MM.1S (cell line): Measurements from ENCODE around the gene CCDC91.

ENCODE experiments used
- DNase-seq: peaks from one replicate; pipeline ENCODE4 v3.0.0-alpha.2; 2015
- H2AFZ ChIP-seq: fragments of 300-600 bp; sonication (generic); 2 replicates; pipeline ENCODE4 v1.6.0; 2016; ENCODE audit warnings: antibody characterized with exemption, low read length
- H3F3A ChIP-seq: fragments of 300-600 bp; sonication (generic); 2 replicates; pipeline ENCODE4 v1.6.1; 2016; ENCODE audit warnings: mild to moderate bottlenecking, antibody characterized with exemption, low read length, moderate library complexity, mixed read lengths; ENCODE audit not compliant: insufficient read depth
- H3K27ac ChIP-seq: fragments of 300-600 bp; sonication (generic); 2 replicates; pipeline ENCODE4 v1.5.1; 2016; ENCODE audit warnings: mild to moderate bottlenecking, low read length
- H3K27me3 ChIP-seq: fragments of 300-600 bp; sonication (generic); replicated peaks from 2 replicates; pipeline ENCODE4 v1.6.0; 2016; ENCODE audit warnings: low read length; ENCODE audit not compliant: insufficient read depth
- H3K36me3 ChIP-seq: fragments of 300-600 bp; sonication (generic); replicated peaks from 2 replicates; pipeline ENCODE4 v1.6.1; 2016; ENCODE audit warnings: mild to moderate bottlenecking, low read length, mixed read lengths; ENCODE audit not compliant: insufficient read depth
- H3K4me1 ChIP-seq: fragments of 300-600 bp; sonication (generic); 2 replicates; pipeline ENCODE4 v1.6.1; 2016; ENCODE audit warnings: low read length, mixed read lengths
- H3K4me2 ChIP-seq: fragments of 300-600 bp; sonication (generic); 2 replicates; pipeline ENCODE4 v1.6.0; 2016; ENCODE audit warnings: low read depth, low read length
- H3K4me3 ChIP-seq: fragments of 300-600 bp; sonication (generic); 2 replicates; pipeline ENCODE4 v1.5.1; 2016; ENCODE audit warnings: low read length, mixed read lengths
- H3K79me2 ChIP-seq: fragments of 300-600 bp; sonication (generic); 2 replicates; pipeline ENCODE4 v1.6.1; 2016; ENCODE audit warnings: mixed run types, low read length, mixed read lengths
- H3K9ac ChIP-seq: fragments of 300-600 bp; sonication (generic); 2 replicates; pipeline ENCODE4 v1.6.1; 2016; ENCODE audit warnings: low read length, mixed read lengths
- H3K9me2 ChIP-seq: fragments of 300-600 bp; sonication (generic); replicated peaks from 2 replicates; pipeline ENCODE4 v1.6.1; 2016; ENCODE audit warnings: mild to moderate bottlenecking, low read length, mixed read lengths; ENCODE audit not compliant: insufficient read depth
- H3K9me3 ChIP-seq: fragments of 300-600 bp; sonication (generic); replicated peaks from 2 replicates; pipeline ENCODE4 v1.6.1; 2016; ENCODE audit warnings: mild to moderate bottlenecking, low read length, mixed read lengths; ENCODE audit not compliant: insufficient read depth
- H4K20me1 ChIP-seq: fragments of 300-600 bp; sonication (generic); 2 replicates; pipeline ENCODE4 v1.6.1; 2016; ENCODE audit warnings: mild to moderate bottlenecking, low read length, moderate library complexity, mixed read lengths; ENCODE audit not compliant: insufficient read depth
- CTCF ChIP-seq: fragments of 300-600 bp; sonication (generic); IDR thresholded peaks from 2 replicates; pipeline ENCODE4 v1.5.1; 2016; ENCODE audit warnings: antibody characterized with exemption, low read length, mixed read lengths
- EZH2 ChIP-seq: fragments of 300-600 bp; sonication (generic); optimal IDR thresholded peaks from 2 replicates; pipeline ENCODE3; 2017; ENCODE audit warnings: low read depth, mild to moderate bottlenecking, antibody characterized with exemption, low read length, mixed read lengths
- EZH2phosphoT487 ChIP-seq: fragments of 300-600 bp; sonication (generic); IDR thresholded peaks from 2 replicates; pipeline ENCODE4 v1.6.1; 2018; ENCODE audit warnings: antibody characterized with exemption, low read length

Gene CCDC91

GRCh38 chr12:28202374-28203130 is 12.3 kb downstream of the CCDC91 start:
- Histone ChIP-seq H3K27ac (no peak overlapping the region), H3K9ac (no peak overlapping the region), H3F3A (no peaks in the 10 kb centered on the region), H3K9me3 (no peaks in the 10 kb centered on the region), H3K79me2 (0 out of 2 replicates have a peak, but pooled peaks cover 4% of the 10 kb centered on the region), H3K36me3 (no peaks in the 10 kb centered on the region), H3K4me1 (no peaks in the 10 kb centered on the region), H2AFZ (no peak overlapping the region), H3K9me2 (no peaks in the 10 kb centered on the region), H3K27me3 (no peaks in the 10 kb centered on the region), H3K4me3 (no peak overlapping the region), H4K20me1 (no peaks in the 10 kb centered on the region), H3K4me2 (no peak overlapping the region)
- no peak for DNase-seq
- TF ChIP-seq EZH2phosphoT487 (no peak), CTCF (no peak), EZH2 (no peak)

- Histone ChIP-seq H3K36me3 (no peaks in the 10 kb centered on the region), H3K4me2 (no peak overlapping the region), H3K9me3 (no peaks in the 10 kb centered on the region), H3K9ac (no peak overlapping the region), H3K79me2 (no peaks in the 10 kb centered on the region), H3K27ac (no peak overlapping the region), H3K9me2 (no peaks in the 10 kb centered on the region), H3K4me3 (no peak overlapping the region), H4K20me1 (no peaks in the 10 kb centered on the region), H2AFZ (no peak overlapping the region), H3K27me3 (no peaks in the 10 kb centered on the region), H3F3A (no peaks in the 10 kb centered on the region), H3K4me1 (no peaks in the 10 kb centered on the region)
- no peak for TF ChIP-seq CTCF
- no peak for TF ChIP-seq EZH2
- TF ChIP-seq EZH2phosphoT487 = no peak
- DNase-seq = no peak
These were observed 19.5 kb downstream of the CCDC91 start for GRCh38 chr12:28209782-28210181.

GRCh38 chr12:28212182-28212581 is 21.9 kb downstream of the CCDC91 start:
- H3K4me1 ChIP-seq = no peaks in the 10 kb centered on the region
- H4K20me1 ChIP-seq = no peaks in the 10 kb centered on the region
- H3K4me3 ChIP-seq = no peak overlapping the region
- H2AFZ ChIP-seq = no peak overlapping the region
- H3K36me3 ChIP-seq = no peaks in the 10 kb centered on the region
- H3K4me2 ChIP-seq = no peak overlapping the region
- H3K27ac ChIP-seq = no peak overlapping the region
- TF ChIP-seq EZH2 = no peak
- no peak for TF ChIP-seq CTCF
- no peak for TF ChIP-seq EZH2phosphoT487
- no peak for DNase-seq
- H3K27me3 ChIP-seq = no peaks in the 10 kb centered on the region
- H3K9ac ChIP-seq = no peak overlapping the region
- H3F3A ChIP-seq = no peaks in the 10 kb centered on the region
- H3K9me2 ChIP-seq = 0 out of 2 replicates have a peak, but pooled peaks cover 3% of the 10 kb centered on the region
- no peaks in the 10 kb centered on the region for H3K9me3 ChIP-seq
- no peaks in the 10 kb centered on the region for H3K79me2 ChIP-seq
